ENCODE measurements around the gene PPHLN1.

GRCh38 chr12:42281278-42281677, 44.7 kb upstream of the PPHLN1 start:
- no peak for TF ChIP-seq CTCF (IDR thresholded peaks at IDR 0.05)
- no peak for TF ChIP-seq EP300 (IDR thresholded peaks at IDR 0.05)
